ENCODE results near the gene TEX19.
"Not testable (repeated sequence)": the region's sequence is repeated elsewhere in the genome, so short reads cannot be mapped to it uniquely, and the experiment has no call there.

The TEX19 gene

DNA sequence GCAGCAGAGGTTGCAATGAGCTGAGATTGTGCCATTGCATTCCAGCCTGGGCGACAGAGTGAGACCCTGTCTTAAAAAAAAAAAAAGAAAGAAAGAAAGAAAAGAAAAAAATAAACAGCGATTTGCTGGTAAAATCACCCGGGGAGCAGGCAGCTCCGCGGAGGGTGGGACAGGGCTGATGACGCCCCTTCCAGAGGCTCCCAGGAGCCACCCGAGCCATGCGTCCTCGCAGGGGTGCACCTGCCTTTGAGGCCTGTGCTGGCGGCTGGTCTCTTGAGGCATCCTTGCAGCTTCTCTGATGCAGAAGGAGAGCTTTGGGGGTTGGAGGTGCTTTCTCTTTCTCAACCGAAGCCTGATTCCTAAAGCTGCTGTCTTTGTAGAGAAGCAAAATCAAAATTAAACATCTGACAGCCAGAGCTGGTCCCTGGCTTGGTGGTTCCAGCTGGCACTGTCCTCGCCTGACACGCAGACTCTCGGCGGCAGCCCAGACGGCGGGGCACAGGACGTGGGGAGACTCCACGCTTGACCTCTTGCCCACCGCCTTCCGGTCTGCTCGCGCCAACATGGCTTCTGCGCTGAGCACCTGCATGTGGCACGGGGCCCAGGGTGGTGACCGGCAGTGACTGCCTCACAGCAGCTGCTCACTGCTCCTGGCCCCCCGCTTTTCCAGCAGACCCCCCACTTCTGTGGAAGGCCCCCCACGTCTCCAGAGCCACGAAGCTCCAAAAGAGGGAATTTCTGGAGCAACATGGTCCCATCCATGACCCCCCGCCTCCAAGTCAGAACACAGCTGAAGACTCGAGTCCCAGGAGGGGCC is 19.1 kb downstream of the TEX19 start:
- no peak for DNase-seq

DNA sequence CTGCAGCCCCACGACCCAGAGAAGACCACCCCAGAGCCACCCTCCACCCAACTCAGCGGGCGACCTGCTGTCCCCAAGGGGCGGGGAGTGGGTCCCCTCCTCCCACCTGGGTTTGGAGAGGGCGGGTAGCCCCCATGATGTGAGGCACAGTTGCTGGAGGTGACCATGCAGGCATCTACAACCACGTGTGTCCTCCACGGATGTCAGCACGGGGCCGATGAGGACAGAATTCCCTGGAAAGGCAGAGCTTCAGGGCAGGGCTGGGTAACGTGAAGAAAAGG is 19.6 kb downstream of the TEX19 start:
- DNase-seq: no peak

DNA sequence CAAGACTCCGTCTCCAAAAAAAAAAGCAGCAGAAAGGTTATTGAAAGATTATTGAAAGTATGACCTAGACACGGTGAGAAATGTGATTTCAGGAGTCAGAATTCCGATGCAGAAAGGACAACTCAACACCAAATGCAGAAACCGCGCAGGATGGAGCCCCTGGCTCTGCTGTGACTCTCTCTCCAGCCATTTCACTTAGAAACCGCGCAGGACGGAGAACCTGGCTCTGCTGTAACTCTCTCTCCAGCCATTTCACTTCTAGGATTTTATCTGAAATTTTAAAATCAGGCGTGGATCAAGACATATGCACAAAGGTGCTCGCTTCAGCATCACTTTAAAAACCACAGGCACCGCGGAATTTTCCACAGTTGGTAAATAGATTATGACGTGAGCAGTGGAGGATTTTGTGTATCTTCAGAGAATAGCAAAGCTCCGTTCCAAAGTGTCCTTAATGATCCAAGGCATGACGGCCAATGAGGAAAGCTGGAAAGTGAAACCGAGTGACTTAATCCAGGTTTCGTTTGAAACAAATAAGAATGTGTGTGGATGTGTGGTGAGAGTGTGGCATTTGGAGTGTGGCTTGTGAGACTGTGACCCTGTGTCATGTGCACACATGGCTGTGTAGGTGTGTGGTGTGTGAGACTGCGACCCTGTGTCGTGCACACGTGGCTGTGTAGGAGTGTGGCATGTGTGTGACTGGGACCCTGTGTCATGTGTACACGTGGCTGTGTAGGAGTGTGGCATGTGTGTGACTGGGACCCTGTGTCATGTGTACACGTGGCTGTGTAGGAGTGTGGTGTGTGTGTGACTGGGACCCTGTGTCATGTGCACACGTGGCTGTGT is 22.0 kb downstream of the TEX19 start:
- DNase-seq: no peak

DNA sequence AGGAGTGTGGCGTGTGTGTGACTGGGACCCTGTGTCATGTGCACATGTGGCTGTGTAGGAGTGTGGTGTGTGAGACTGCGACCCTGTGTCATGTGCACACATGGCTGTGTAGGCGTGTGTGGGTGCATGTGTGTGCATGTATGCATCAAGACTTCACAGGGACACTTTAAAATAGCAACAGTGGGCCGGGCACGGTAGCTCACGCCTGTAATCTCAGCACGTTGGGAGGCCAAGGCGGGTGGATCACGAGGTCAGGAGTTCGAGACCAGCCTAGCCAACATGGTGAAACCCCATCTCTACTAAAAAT is 22.6 kb downstream of the TEX19 start:
- DNase-seq: not testable (repeated sequence)

DNA sequence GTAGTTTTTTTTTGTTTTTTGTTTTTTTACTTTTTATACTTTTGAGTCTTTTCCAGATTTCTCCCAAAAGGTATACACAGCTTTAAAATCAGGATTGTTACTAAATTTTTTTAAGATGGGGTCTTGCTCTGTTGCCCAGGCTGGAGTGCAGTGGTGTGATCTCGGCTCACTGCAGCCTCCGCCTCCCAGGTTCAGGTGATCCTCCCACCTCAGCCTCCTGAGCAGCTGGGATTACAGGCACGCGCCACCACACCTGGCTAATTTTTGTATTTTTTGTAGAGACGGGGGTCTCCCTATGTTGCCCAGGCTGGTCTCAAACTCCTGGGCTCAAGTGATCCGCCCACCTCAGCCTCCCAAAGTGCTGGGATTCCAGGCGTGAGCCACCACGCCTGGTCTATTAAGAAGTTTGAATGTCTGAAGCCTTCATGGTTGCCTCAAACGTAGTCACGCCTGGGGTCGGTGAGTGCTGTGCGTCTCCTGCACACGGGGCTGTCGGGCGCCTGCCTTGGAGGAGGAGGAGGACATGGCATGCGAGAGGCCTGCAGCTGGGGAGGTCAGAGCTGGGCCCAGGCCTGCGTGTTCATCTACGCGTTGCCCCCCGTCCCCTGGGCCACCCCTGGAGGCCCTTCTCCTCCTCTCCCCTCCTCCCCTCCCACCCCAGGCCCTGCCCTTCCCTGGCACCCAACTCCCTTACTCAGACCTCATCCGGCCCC is 23.3 kb downstream of the TEX19 start:
- DNase-seq: not testable (repeated sequence)

DNA sequence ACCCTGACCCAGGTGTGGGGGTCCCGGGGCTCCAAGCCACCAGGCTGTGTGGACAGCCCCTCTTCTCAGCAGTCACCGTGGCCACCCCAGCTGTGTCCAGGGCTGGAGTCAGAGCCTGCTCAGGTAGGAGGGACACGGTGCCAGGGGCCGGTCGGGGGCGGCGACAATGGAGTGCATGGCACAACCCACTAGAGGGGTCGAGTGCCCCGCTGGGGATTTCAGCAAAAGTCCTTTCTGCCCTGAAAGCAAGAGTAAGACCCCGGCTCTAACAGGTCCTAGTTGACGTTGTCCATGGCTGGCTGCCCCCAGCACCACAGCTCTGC is 23.8 kb downstream of the TEX19 start:
- DNase-seq: no peak

DNA sequence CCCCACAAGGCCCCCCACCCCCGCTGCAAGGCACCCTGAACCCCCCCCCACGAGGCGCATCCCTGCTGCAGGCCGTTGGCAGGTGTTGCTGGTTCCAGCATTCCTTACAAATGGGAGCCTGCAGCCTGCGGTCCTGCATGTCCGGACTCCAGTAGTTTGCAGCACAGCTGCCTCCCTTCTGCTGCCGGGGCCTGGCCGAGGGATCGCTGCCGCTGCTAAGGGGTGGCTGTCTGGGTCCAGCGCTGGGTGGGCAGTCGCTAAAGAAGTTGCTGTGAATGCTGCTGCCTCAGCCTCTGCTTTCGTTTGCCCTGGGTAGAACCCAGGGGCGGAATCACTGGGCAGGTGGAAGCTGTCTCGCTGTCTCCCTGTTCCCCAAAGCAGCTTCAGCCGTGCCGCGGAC is 24.4 kb downstream of the TEX19 start:
- DNase-seq: no peak

DNA sequence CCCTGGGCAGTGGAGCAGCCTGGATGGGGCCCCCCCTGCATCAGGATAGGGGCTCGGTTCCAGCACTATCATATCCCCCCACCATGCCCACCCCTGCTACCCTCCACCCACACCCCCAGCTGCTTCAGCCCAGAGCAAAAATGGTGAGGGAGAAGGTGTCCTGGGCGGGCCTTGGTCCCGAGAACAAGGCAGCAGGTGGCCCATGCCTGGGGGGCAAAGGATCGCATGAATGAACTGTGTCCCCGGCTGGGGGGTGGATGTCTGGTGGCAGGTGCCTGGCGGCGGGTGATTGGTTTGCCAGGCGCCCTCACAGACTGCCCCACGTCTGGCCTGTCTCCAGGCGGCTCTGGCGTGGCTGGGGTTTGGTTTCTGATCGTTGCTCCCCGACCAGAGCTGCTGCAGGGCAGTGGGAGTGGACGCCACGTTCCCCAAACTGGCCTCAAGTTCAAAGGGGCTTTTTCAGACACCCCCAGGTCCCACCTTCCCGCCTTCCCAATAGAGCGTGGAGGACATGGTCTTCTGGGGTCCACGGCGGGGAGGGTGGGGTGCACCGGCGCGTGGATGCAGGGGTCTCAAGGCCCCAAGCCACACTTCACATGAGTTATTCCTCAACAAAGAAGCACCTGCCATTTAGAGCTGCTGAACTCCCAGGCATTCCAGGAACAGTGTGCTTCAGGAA is 25.1 kb downstream of the TEX19 start:
- DNase-seq: no peak

DNA sequence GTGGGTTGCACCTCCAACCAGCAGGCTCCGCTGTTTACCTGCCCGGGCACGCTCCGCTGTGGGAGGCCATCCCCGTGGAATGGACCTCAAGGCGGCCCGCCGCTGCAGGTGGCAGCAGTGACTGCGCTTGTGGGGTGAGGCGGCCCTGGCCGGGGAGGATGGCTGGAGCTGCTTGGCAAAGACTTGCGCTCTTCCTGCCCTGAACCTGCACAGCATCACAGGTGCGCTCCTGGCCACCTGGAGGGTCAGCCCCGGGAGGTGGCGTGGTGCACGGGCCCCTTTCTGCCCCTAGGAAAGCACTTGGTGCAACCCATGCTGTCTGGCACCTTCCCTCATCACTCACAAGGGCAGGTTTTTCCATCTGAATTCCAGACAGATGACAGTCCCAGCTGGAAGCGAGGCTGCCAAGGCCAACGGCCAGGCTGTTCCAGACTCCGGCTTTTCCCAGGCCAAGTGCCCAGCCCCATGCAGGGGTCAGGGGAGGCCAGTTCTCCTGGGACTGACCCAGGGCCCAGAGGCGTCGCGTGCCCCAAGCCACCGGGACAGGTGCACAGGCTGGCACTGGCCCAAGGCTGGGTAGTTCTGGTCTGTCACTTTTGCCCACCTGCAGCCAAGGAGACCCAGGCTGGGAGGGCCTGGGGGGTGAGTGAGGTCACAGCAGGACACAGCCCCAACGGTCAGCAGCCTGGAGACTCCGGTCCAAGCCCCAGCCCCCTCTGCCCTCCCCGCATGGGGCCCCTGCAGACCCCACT is 25.9 kb downstream of the TEX19 start:
- DNase-seq: no peak

DNA sequence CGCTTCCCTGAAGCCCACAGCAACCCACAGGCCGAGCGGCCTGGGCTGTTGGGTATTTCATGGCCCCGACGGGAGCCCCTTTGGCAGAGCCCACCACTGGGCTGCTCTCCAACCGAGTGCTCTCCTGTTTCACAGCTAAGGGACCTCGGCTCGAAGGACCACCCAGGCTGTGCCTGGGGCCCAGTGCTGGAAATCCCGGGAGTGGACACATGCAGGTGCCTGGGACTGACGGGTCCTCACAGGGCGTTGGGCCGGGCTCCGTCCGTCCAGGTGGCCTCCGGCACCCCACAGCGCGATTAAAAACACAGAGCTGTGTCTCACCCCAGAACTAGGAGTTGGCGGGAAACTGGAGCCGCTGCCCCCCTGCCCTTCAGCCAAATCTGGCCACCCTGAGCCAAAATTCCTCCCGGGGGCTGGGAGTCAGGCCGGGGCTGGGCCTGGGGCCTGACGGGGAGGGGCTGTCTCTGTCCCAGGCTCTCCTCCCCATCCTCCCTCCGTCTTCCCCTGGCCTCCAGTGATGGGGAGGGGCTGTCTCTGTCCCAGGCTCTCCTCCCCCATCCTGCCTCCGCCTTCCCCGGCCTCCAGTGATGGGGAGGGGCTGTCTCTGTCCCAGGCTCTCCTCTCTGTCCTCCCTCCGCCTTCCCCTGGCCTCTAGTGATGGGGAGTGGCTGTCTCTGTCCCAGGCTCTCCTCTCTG is 26.7 kb downstream of the TEX19 start:
- DNase-seq: no peak

DNA sequence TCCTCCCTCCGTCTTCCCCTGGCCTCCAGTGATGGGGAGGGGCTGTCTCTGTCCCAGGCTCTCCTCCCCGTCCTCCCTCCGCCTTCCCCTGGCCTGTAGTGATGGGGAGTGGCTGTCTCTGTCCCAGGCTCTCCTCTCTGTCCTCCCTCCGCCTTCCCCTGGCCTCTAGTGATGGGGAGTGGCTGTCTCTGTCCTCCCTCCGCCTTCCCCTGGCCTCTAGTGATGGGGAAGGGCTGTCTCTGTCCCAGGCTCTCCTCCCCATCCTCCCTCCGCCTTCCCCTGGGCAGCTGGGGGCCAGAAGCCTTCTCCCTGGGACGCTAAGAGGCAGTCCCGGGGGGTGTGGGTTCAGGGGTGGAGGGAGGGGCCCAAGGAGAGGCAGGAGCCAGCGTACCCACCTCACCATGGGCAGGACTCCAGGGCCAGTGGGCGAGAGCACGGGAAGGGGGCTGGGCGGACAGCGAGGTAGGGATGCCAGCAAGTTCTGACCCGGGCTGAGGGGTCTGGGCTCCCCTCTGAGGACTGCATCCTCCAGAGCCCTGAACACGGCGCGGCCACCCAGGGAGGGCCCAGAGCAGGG is 27.3 kb downstream of the TEX19 start:
- DNase-seq: no peak

DNA sequence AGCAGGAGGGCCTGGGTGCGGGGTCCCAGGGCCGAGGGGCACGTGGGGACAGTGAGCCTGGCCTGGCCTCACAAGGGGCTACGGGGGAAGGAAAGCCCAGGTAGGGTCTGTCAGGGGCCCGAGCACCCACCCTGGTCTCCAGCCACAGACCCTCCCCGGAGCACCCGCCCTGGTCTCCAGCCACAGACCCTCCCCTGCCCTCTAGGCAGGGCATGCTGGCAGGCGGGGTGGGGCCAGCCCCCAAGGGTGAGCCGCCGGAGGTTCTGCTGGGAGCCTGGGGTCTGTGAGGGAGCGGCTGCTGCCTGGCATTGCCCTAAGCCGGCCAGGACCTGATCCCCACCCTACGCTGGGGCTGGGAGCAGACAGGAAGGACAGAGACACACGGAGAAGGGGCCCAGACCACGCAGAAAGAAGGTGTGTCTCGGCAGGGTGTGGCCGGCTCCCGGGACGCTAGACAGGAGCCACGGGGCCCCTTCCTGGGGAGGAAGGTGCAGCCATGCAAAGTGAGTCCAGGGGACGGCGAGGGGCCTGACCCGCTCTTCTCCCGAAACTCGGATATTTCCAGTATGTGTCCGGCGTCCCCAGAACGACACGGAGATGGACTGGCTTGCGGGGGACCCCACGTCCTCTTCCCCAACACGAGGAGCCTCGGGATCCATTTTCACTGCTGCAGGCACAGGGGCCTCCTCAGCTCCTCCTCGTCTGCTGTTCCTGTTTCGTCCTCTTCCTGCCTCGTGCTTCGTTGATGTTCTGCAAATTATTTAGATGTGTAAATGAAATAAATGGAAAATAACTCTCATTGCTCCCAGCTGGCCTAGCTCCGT is 28.0 kb downstream of the TEX19 start:
- no peak for DNase-seq

DNA sequence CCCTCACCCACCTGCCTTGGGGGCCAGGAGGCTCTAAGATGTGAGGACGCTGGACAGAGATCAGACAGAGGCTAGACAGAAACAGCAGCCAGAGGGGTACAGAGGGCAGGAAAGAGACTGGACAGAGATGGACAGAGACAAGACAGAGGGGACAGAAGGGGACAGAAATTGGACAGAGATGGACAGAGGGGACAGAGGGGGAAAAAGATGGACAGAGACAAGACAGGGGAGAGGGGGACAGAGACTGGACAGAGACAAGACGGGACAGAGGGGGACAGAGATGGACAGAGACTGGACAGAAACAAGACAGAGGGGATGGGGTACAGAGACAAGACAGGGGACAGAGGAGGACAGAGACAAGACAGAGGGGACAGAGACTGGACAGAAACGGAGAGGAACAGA is 28.7 kb downstream of the TEX19 start:
- no peak for DNase-seq

DNA sequence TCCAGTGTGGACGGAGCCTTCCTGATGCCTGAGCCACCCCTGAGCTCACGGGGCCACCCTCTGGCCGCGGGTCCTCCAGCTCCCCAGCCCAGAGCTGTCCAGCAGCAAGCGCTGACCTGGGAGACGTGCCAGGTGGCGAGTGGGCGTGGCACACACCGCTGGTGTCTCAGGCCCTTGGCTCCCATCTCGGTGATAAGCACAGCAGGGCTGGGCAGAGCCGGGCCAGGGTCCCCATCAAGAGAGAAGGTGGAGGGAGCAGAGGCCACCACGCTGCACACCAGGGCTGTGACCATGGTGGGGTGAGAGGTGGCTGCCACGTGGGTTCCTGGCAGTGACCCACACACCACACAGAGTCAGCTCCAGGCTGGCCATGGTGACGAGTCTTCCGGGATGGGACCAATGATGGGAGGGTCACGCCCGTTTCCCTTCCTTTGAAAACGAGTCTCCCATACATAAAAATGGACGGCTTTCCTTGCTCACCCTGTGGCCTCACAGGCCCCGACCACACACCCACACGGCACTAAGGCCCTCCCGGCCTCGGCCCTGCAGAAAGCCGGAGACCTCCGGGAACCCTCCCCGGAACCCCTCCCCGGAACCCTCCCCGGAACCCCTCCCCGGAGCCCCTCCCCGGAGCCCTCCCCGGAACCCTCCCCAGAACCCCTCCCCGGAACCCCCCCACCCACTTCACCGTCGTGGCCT is 29.3 kb downstream of the TEX19 start:
- peak; percentile 14 for DNase-seq

DNA sequence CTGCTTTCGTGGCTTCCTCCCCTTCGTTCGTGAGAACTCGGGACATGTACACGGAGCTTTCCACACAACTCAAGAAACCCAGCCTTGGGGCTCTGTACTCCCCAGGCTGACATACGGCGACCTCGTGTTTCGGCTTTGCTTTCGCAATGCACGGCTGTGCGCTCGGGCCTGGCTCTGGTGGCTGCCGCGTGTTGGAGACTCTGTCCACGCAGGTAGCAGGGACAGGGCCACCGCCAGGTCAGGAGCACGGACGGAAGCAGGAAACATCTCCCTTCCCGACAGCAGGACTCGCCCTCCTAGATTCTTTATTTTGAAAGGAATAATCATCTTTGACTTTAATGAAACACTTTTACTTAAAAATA is 29.9 kb downstream of the TEX19 start:
- no peak for DNase-seq

DNA sequence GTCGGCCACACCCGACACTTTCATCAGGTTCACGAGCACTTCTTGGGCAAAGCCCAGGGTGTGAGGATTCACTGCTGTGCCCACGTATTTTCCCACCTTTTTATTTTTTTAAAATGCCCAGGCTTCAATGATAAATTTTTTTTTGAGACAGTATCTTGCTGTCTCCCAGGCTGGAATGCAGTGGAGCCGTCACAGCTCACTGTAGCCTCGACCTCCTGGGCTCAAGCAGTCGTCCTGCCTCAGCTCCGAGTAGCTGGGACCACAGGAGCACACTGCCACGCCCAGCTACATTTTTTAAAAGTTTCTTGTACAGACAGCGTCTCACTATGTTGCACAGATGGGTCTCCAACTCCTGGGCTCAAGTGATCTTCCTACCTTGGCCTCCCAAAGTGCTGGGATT is 30.3 kb downstream of the TEX19 start:
- DNase-seq: no peak

DNA sequence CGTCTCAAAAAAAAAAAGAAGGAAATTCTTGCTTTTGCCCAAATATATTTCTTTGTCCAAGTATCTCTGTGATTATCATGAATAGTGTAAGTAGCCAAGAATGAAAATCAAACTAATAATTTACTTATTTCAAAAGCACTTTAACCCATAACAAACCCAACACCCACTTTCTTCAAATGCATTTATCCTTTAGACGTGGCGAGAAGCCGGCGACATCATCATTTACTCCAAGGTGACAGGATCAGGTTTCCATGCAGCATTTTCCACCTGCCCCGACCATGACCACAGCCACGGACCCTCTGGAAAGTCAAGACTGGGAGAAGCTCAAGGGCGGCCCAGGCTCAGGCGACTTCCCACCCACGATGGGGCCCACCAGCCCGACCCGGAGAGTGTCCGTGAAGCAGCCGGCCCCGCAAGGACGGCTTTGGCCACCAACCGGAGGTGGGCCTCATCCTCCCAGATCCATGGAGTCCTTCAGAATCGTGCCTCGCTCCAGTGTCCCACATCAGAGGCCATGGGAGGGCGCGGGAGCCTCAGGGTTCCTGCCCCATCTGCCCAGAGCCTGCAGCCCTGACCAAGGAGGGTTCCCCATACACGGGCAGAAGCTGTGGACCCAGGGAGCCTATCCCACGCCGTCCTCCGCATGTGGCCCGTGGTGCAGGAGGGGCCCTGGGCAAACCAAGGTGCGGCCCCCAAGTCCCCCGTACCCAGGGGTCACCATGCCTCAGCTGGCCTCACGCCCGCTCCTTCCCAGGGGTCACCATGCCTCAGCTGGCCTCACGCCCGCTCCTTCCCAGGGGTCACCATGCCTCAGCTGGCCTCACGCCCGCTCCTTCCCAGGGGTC is 31.2 kb downstream of the TEX19 start:
- DNase-seq: no peak

DNA sequence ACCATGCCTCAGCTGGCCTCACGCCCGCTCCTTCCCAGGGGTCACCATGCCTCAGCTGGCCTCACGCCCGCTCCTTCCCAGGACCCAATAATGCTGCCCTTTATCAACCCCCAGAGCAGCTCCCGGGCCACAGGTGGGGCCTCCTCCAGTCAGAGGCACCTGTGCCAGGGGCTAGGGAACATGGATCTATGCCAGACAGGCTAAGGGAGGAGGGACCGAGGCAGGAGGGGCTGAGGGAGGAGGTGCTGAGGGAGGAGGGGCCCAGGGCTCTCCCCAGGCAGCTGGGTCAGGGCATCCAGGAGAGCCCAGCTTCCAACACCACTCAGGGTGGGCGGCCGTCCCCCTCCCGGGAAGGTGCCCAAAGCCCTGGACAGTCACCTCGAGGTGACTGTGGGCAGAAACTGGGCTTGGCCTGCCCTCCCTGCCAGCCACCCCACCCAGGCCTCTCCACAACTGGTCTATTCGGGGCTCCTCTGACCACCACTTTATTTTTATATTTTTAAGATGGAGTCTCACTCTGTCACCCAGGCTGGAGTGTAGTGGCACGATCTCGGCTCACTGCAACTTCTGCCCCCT is 31.9 kb downstream of the TEX19 start:
- no peak for DNase-seq

DNA sequence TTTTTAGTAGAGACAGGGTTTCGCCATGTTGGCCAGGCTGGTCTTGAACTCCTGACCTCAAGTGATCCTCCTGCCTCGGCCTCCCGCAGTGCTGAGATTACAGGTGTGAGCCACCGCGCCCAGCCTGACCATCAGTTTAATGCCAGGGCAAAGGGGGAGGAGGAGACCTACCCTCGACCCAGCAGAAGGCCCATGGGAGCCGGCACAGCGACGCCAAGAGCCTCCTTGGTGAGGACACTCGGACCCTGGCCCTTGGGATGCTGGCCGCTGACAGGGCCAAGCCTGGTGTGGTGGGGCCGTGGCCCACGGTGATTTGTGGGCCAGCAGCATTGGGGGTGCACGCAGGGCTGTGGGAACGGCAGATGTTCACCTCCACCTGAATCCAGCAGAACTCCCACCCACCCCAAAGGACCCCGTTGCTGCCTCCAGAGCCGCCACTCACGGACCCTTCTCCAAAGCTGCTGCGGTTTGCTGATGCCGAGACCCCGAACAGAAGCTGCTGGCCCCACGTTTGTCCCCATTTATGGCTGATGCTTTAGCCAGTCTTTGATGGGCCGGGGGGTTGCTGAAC is 32.5 kb downstream of the TEX19 start:
- DNase-seq: no peak
